DMS 273 (cell line): ENCODE measurements around the gene RAPGEF6.
"Not testable (repeated sequence)": the region's sequence is repeated elsewhere in the genome, so short reads cannot be mapped to it uniquely, and the experiment has no call there.

Experiments
- DNase-seq: peaks from one replicate; lab custom pipeline; 2025; ENCODE audit not compliant: unreplicated experiment; lab: John Stamatoyannopoulos, UW

The RAPGEF6 gene

DNA sequence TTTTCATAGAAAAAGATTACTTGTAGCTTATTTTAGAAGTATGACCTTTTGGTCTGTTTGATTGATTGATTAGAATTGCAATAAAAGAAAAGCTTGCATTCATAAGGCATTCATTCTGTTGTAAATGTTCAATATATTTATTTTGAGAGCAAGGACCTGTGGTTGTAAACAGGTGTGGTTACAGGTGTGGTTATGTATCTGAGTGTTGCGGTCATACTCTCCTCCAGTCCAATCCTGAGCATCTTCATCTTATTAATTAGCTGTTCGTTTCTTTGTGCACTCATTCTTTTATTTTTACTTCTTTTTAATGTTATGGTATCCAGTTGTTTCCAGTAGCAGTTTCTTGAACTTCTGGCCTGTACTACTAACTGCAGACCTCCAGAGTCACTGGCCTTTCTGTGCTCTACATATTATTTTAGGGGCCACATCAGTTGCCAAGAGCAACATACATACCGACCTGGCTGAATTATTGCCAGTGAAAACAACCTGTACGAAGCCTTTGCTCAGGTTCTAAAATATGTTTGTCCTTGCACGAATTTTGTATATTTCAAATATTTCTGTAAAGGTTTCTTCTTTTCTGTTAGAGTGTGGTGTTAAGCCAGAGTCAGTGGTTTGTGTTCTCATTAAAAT is 242.4 kb downstream of the RAPGEF6 start:
- DNase-seq, result no peak

DNA sequence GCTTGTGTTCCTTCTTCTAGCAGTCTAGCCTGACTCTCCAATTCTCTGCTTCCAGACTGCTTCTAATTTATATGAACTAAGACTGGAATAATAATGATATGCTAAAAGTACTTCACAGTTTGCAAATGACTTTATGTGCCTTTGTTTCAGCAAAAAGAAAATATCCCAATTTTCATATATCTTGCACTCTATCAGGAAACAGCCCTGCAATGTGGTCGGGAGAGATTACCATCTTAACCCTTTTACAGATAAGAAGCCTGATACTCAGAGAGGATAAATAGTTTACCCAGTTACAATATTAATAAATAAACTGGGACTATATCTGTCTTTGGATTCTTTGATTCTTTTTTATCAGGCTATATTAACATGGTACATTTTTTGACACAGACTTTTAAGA is 245.2 kb downstream of the RAPGEF6 start:
- DNase-seq, result no peak

DNA sequence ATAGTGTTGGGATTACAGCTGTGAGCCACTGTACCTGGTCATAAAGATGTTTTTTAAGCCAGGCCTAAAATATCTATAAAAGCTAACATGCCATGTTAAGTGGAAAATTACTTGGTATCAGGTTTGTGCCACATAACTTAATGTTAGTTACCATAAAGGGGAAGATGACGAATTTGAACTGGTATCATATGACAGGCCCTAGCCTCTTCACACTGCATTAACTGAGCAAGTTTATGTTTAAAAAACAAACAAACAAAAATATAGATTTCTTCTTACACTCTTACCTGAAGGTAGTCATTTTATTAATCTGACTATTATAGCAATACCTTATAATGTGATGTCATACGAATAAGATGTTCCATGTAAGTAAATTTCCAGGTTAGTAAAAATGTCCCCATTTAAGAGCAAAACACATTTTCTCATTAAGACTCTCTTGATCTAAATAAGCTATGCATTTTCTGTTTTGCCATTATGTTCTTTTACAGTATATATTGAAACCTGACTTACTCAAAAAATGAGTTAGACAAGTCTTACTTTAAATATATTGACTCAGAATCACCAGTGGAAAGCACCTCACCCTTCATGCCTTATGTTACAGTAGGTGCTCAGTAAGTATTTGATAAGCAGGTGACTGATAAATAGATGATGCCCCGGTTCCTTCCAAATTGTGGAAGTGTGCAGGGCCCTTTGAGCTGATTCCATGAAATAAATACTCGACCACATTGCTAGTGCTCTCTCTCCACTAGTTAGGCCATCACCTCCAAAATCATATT is 245.7 kb downstream of the RAPGEF6 start:
- DNase-seq, result no peak

DNA sequence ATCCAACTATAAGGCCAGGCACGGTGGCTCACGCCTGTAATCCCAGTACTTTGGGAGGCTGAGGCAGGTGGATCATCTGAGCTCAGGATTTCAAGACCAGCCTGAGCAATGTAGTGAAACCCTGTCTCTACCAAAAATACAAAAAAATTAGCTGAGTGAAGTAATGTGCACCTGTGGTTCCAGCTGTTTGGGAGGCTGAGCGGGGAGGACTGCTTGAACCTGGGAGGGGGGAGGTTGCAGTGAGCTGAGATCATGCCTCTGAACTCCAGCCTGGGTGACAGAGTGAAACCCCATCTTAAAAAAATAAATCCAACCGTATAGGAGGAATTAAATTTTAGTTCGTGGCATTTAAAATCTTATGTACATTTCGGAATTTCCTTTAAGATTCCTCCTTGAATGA is 247.8 kb downstream of the RAPGEF6 start:
- no peak for DNase-seq

DNA sequence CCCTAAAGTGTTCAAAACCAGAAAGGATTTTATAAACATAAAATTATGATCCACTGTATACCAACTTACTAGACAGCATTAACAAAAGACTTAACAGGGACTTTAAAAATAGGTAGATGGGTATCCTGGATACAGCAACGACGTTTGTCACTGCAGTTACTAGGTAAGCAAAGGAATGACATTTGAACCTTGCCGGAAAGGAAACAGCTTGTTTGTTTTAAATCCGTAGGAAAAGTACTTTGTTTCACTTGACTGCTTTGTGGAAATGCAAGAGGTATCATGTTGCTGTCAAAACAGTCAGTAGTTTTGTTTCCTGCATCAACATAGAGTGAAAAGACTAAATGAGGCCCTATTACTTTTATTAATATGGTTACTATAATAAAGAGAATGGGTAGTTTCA is 248.2 kb downstream of the RAPGEF6 start:
- DNase-seq, result no peak

DNA sequence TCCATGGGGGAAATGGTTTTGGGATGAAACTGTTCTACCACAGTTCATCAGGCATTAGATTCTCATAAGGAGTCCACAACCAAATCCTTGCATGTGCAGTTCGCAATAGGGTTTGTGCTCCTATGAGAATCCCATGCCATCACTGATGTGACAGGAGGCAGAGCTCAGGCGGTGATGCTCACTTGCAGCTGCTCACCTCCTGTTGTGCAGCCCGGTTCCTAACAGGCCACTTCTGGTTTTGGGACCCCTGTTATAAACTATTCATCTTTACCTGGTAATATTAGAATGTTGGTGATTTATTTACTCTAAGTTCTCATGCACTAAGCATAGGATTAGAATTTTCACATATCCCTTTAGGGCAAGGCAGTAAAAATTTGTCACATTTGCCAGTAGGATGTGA is 248.9 kb downstream of the RAPGEF6 start:
- DNase-seq, result no peak

DNA sequence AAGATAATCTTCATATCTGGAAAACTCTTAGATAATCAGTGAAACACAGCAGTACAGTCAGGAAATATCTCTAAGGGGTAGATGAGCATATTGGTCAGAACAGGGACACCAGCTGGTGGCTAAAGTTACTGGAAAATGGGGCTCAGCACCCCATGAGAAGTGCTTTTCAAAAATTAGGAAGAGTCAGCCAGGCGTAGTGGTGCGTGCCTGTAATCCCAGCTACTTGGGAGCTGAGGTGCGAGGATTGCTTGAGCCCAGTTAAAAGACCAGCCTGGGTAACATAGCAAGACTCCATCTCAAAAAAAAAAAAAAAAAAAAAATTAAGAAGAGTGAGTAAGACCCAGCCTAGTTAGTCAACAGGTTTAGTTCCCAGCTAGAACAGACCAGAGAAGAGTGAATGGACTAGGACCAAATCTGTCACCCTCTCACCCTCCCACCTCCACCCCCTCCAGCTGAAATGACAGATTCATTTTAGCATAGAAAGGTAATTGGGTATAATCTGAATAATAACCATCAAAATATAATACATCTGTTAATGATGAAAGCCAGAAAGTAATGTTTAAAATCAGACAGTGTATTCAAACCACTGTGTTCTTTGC is 250.3 kb downstream of the RAPGEF6 start:
- no peak for DNase-seq

DNA sequence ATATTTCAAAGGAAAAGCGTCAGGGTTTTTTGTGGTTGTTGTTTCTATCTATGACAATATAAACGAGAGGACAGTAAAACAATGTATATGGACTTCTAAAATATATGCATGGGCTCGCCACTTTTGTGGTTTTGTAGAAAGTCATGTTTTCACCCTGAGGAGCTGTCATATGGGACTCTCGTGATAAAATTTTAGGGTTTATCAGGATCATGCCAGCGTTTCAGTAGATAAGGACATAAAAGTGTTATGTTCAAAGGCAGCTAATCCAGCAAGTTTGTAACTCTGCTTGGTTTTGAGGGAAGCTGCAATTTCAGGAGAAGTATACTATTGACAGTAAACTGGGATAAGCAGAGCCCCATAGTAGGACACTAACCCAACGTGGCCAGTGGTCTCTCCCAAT is 250.9 kb downstream of the RAPGEF6 start:
- DNase-seq, result no peak

DNA sequence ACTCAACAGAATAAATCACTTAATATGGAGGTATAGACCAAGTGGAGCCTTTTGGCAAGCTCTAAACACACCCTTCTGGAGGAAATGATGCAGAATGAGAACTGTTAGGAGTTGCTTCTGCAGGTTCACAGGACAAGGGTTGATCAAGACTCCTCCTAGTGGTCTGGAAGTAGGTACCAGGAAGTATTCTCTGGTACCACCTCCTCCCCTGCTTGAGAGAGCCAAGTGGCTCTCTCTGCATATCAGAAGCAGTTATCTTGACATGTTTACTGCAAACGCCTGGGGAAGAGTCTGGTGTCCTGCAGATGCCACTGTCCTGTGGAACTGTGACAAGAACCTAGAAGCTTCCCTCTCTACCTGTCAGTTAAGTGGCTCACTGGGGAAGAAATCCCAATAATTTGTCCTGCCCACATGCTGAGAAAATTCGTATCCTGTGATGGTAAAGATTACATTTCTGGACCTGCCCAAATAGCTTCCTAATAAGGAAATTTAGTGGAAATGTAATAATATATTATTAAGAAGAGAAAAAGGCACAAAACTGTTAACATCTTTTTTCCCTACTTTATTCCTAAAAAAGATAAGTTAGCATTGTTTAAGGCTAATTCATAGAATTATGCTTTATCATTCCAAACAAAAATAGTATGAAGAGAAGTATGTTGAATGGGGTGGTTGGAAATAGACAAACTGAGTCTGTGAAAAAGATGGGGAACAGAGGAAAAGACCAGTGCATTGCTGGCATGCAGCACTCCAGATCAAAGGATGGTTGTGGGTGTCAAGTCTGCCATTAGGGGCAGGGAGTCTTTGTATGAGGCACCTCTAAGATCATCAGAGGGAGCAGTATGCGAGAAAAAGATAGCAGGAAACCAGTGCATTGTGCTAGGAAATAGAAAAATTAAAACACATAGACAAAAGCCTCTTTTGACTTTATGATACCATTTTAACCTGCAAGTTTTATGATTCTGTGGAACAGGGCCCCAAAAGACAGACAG is 252.3 kb downstream of the RAPGEF6 start:
- DNase-seq, result peak; percentile 78

DNA sequence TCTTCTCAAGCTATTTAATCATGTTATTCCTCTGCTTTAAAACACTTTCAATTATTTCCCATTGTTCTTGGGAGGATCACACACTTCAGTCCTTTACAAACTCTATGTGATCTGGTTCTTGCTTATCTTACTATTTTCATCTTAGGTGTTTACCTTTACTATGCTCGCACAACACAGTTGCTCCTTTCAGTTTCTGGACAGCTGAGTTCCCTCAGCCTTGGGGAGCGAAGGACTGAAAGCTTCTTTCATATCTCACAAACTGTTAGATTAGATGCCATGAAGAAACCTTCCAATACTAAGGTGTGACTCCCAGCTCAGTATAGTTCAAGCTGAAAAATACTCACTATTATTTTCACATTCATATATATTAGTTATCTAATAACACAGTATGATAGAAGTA is 253.3 kb downstream of the RAPGEF6 start:
- DNase-seq, result no peak

DNA sequence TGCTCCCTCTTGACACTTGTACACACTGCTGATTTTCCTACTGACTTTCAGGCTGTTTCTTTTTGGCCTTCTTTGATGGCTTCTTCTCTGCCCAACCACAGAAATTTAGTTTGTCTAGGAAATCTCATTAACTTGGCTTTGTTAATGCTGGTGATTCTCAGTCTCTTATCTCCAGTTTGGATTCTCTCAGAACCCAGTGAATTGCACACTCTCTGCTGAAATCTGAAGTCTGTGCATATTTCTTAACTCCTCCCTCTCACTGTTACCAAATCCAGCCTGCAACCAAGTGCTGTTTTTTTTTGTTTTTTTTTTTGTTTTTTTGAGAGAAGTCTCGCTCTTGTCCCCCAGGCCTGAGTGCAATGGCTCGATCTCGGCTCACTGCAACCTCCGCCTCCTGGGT is 254.0 kb downstream of the RAPGEF6 start:
- no peak for DNase-seq

DNA sequence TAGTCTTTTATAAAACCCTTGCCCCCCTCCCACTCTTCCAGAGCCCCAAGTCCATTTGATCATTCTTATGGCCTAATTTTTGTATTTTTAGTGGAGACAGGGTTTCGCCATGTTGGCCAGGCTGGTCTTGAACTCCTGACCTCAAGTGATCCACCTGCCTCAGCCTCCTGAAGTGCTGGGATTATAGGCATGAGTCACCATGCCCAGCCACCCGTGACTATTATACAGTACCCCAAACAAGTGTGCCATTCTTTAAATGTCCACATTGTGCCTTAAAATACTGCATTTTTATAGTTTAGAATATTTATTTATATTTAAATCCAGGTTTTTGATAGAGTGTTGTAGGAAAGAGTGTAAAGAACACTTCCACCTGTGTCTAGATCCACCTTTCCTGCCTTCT is 254.8 kb downstream of the RAPGEF6 start:
- not testable (repeated sequence) for DNase-seq

DNA sequence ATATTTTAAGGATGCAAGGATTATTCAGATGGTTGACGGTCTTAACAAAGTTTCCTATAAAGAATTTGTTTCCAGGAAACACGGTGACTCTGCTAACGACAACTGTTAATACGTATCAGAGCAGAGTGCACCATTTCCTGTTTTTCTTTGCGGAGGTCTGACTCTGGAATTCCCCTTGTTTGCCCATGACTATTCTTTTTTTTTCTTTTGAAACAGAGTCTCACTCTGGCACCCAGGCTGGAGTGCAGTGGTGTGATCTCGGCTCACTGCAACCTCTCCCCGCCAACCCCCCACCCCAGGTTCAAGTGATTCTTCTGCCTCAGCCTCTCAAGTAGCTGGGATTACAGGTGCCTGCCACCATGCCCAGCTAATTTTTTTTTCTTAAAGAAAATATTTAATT is 255.3 kb downstream of the RAPGEF6 start:
- no peak for DNase-seq

DNA sequence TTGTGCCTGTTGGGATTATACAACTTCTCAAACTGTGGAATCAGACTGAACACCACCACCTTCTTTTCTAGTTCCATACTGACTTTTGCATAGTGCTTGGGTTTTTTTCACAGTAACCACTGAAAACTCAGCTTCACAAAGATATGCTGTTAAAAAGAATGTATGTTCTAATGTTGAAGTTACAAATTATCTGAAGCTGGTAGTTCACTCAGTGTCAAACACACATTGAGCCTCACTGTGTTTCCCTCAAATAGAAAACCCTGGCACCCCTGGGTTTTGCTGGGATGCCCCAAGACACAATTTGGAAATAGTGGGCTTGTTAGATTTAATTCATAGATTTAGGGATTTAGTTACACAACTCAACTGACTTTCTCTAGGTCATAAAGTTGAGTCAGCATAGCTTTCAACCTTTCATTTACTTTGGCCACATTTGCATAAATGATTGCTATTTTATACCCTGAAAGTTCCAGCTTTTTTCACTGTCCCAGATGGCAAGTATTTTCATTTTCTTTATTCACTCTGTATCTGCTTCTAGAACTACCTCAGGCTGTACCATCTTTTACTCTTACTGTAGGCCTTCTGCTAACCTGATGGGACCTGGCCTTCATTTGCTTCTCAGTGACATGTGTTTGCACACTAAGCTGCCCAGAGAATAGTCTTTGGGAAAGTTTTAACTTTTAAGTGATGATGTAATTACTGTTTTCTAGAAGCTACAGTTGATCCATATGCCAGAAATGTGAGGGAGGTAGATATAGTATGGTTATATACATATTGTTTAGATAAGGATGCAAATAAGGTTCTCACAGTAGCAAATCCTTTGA is 256.1 kb downstream of the RAPGEF6 start:
- no peak for DNase-seq

DNA sequence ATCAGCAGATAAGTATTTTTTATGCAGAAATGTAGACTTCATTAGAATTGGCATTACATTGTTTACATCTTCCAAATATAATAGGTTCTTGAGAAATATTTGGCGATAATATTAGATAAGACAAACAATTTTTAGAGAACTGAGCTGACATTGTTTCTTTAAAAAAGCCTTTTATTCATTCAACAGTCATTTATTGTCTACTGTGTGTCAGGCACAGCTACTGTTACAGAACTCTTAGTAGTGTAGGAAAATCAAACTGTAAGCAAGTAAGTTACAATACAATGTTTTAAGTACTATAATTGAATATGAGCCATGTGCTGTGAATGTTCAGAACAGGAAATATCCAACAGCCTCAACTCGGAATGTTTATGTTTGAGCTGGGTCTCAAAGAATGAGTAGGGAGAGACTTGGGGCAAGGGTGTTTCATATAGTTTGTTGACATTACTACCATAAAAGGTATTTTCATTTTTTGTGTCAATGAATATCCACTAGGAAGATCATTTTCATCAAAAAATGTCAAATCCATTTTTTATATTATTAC is 257.2 kb downstream of the RAPGEF6 start:
- no peak for DNase-seq

DNA sequence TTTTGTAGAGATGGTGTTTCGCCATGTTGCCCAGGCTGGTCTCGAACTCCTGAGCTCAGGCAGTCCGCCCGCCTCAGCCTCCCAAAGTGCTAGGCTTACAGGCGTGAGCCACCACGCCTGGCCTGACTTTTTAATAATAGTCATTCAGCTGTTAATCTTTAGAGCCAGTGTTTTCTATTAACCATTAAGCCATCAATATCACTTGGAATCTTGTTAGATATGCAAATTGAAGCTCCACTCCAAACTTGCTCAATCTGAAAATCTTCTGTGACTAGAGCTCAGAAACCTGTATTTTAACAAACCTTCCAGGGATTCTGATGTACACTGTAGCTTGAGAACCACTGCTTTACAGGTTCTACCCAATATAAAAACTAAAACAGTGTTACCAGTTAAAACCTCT is 257.7 kb downstream of the RAPGEF6 start:
- no peak for DNase-seq

DNA sequence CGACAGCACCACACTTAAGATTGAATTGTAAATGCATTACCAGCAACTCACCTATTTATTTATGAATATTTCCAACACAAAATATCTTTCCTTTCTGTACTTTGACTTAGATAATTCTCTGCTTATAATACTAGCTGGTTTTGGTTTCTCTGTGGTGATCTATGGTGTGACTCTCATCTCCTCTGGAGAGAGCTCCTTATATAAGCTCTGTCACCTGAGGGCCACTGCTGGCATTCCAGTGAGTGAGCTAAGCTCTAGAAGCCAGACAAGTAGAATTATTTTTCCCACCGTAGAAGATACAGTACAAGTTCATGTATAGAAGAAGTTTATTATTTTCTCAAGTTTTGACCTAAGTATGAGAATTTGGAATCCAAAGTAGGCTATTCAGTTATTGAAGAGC is 259.7 kb downstream of the RAPGEF6 start:
- DNase-seq, result no peak
